Kidney epithelial cell (primary cell): Measurements from ENCODE around the gene CNNM3. TPM values are rescaled to one million over a fixed set of nuclear protein-coding genes. Genes with fewer than 3 reads are reported as not detected.

Source experiments
- DNase-seq: peaks from one replicate; pipeline ENCODE4 v3.0.0-alpha.2; 2010; ENCODE audit warnings: low read depth
- H3K27me3 ChIP-seq: 2 replicates; pipeline ENCODE4 v1.6.0; 2011; ENCODE audit warnings: low read length; ENCODE audit not compliant: control insufficient read depth, insufficient read depth
- H3K36me3 ChIP-seq: 2 replicates; pipeline ENCODE4 v1.5.1; 2011; ENCODE audit warnings: low read length; ENCODE audit not compliant: control insufficient read depth, insufficient read depth
- H3K4me3 ChIP-seq: 2 replicates; pipeline ENCODE4 v1.5.1; 2011; ENCODE audit warnings: low read depth, mild to moderate bottlenecking, control low read depth, low read length
- CTCF ChIP-seq: IDR thresholded peaks from 2 replicates; pipeline ENCODE4 v1.5.1; 2011; ENCODE audit warnings: mild to moderate bottlenecking, moderate library complexity, low read length, control low read depth, inconsistent platforms; ENCODE audit not compliant: insufficient read depth, poor library complexity, severe bottlenecking
- total RNA-seq: library from RNA; depleted of rRNA; stranded (reverse); fragments of >200 nt; gene quantifications from 2 replicates; pipeline ENCODE4 v1.2.3, GENCODE V29; 2015

CNNM3 gene
- total RNA-seq, 1 donor from 2014 or later = 9.2 TPM

- no peak for DNase-seq
- no peaks in the 10 kb centered on the region for H3K27me3 ChIP-seq
- no peak for TF ChIP-seq CTCF
- H3K36me3 ChIP-seq = peaks cover 3% of the 10 kb centered on the region
- H3K4me3 ChIP-seq = no peak overlapping the region
Observed at GRCh38 chr2:96831679-96832078, 15.6 kb downstream of the CNNM3 start.

GRCh38 chr2:96832408-96832753, 16.3 kb downstream of the CNNM3 start:
- Histone ChIP-seq H3K36me3 (peaks cover 3% of the 10 kb centered on the region), H3K4me3 (no peak overlapping the region), H3K27me3 (no peaks in the 10 kb centered on the region)
- no peak for TF ChIP-seq CTCF
- DNase-seq = no peak

GRCh38 chr2:96832754-96833507, 16.9 kb downstream of the CNNM3 start:
- no peak for TF ChIP-seq CTCF
- no peak for DNase-seq

GRCh38 chr2:96835830-96836229, 19.8 kb downstream of the CNNM3 start:
- Histone ChIP-seq H3K4me3 (no peak overlapping the region), H3K27me3 (no peaks in the 10 kb centered on the region), H3K36me3 (peaks cover 1% of the 10 kb centered on the region)
- TF ChIP-seq CTCF = no peak
- DNase-seq = no peak

More at GRCh38 chr2:96832754-96833507, 16.9 kb downstream of the CNNM3 start:
- Histone ChIP-seq H3K4me3 (no peak overlapping the region), H3K27me3 (no peaks in the 10 kb centered on the region), H3K36me3 (peaks cover 3% of the 10 kb centered on the region)

- no peak for DNase-seq
- TF ChIP-seq CTCF = no peak
- Histone ChIP-seq H3K36me3 (no peaks in the 10 kb centered on the region), H3K4me3 (no peak overlapping the region), H3K27me3 (no peaks in the 10 kb centered on the region)
Observed at GRCh38 chr2:96837575-96837974, 21.5 kb downstream of the CNNM3 start.
